Upper lobe of left lung (tissue), 6 donors: ENCODE data around the gene CHD5. TPM values are rescaled to one million over a fixed set of nuclear protein-coding genes. Genes with fewer than 3 reads are reported as not detected.

Experiments
- ATAC-seq, 2 donors: fragments of 200-7000 bp; cut with Tn5 transposase; one replicate each; pipeline ENCODE4 v1.9.1; 2022; ENCODE audit warnings: mild to moderate bottlenecking in 2 of 2, moderate library complexity in 2 of 2; ENCODE audit not compliant: low FRiP score in 2 of 2
- DNase-seq, 2 donors: peaks; one replicate each; pipeline ENCODE4 v3.0.0-alpha.2; 2019 to 2020
- H3K27ac ChIP-seq, 4 donors: fragments of 200-600 bp; sonication (generic); one replicate each; pipeline ENCODE4 v1.5.1; 2016 to 2019
- H3K27me3 ChIP-seq, 4 donors: fragments of 200-600 bp; sonication (generic); one replicate each; pipeline ENCODE4 v1.5.1; 2017 to 2019
- H3K36me3 ChIP-seq, 4 donors: fragments of 200-600 bp; sonication (generic); one replicate each; pipeline ENCODE4 v1.5.1; 2016 to 2019
- H3K4me1 ChIP-seq, 4 donors: fragments of 200-600 bp; sonication (generic); one replicate each; pipeline ENCODE4 v1.5.1; 2018 to 2019
- H3K4me3 ChIP-seq, 4 donors: fragments of 200-600 bp; sonication (generic); one replicate each; pipeline ENCODE4 v1.5.1; 2017 to 2019; ENCODE audit warnings: mild to moderate bottlenecking in 2 of 4, moderate library complexity in 1 of 4
- H3K9me3 ChIP-seq, 4 donors: fragments of 200-600 bp; sonication (generic); one replicate each; pipeline ENCODE4 v1.5.1; 2018 to 2019
- CTCF ChIP-seq, 6 experiments: fragments of 450-650 bp in 4 of 6; fragments of 200-600 bp in 2 of 6; sonication (generic) in 2 of 6; IDR thresholded peaks; one replicate each; pipeline ENCODE4 v1.5.1; 2016 to 2019; ENCODE audit warnings: antibody characterized with exemption in 6 of 6
- EP300 ChIP-seq, 4 donors: sonication (generic); formaldehyde crosslinking; IDR thresholded peaks; one replicate each; pipeline ENCODE4 v1.5.1; 2017; ENCODE audit warnings: antibody characterized with exemption in 4 of 4, control low read depth in 2 of 4
- POLR2A ChIP-seq, 4 donors: fragments of 450-650 bp; IDR thresholded peaks; one replicate each; pipeline ENCODE4 v1.5.1; 2016 to 2017; ENCODE audit warnings: antibody characterized with exemption in 4 of 4, mild to moderate bottlenecking in 2 of 4
- POLR2AphosphoS5 ChIP-seq, 2 donors: sonication (generic); formaldehyde crosslinking; IDR thresholded peaks; one replicate each; pipeline ENCODE4 v1.5.1; 2017; ENCODE audit warnings: antibody characterized with exemption in 2 of 2
- WGBS, 2 donors: methylation state at CpG; one replicate each; pipeline ENCODE4 v1.1.5; 2017 to 2018; 5-methylcytosine and 5-hydroxymethylcytosine counted together
- total RNA-seq, 6 donors: library from RNA; depleted of rRNA in 4 of 6; stranded (reverse); fragments of >200 nt in 4 of 6; gene quantifications; one replicate each; pipeline versions ENCODE4 v1.1.0 to v1.2.1, GENCODE V29; 2016 to 2021
- donor health status: DM: no; HTN: no; CAD: no; lungs with moderate emphysema.
- donor health status: DM: no; HTN: yes; CAD: no; lungs with severe emphysema.

The CHD5 gene
- total RNA-seq, 6 donors from 2014 or later: 0.14 to 1.3 (median 0.25) TPM

DNA sequence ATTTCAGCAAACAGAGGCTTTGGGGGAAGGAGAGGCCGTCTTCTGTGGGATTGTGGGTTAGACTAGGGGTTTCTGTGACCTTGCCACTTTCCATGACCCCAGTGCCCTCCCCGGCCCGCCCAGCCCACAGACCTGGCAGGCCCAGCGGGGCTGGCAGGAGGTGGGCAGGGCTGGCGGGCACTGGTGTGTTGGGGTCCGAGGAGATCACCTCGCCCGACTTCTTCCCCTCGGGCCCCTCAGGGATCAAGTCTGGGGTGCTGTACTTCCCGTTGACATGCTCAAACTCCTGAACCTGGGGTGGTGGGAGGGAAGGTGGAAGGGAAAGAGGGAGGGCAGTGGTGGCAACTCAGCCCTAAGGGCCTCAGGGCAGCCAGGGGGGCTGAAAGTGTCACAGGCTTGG lies 56.3 kb downstream of the CHD5 start:
- DNase-seq: peak in 1 of 2 donors; percentile 49
- no peaks in the 10 kb centered on the region for H3K9me3 ChIP-seq
- WGBS, 2 donors: 65 to 77% methylated on average over 6 to 10 of the region's 10 CpGs

GRCh38 chr1:6123083-6123482 lies 57.0 kb downstream of the CHD5 start:
- no peaks in the 10 kb centered on the region for H3K27me3 ChIP-seq
- no peak for TF ChIP-seq POLR2AphosphoS5 (IDR thresholded peaks at IDR 0.05)
- TF ChIP-seq EP300 (IDR thresholded peaks at IDR 0.05): no peak
- no peak for TF ChIP-seq CTCF (IDR thresholded peaks at IDR 0.05)
- no peaks in the 10 kb centered on the region for H3K9me3 ChIP-seq
- no peaks in the 10 kb centered on the region for H3K36me3 ChIP-seq
- H3K4me1 ChIP-seq: peaks cover 3 to 10% (median 6%) of the 10 kb centered on the region in 4 donors
- no peak for DNase-seq
- ATAC-seq: no peak
- WGBS, 2 donors: 48 to 60% methylated on average over 7 of the region's 7 CpGs
- H3K4me3 ChIP-seq: no peak overlapping the region
- H3K27ac ChIP-seq: no peak overlapping the region

More for the DNA sequence above, 56.3 kb downstream of the CHD5 start:
- no peaks in the 10 kb centered on the region for H3K27me3 ChIP-seq
- H3K36me3 ChIP-seq: no peaks in the 10 kb centered on the region
- peaks cover 3 to 10% (median 6%) of the 10 kb centered on the region in 4 donors for H3K4me1 ChIP-seq
- no peak for TF ChIP-seq CTCF (IDR thresholded peaks at IDR 0.05)
- no peak for TF ChIP-seq EP300 (IDR thresholded peaks at IDR 0.05)
- H3K4me3 ChIP-seq: no peak overlapping the region
- no peak for ATAC-seq
- H3K27ac ChIP-seq: no peak overlapping the region

DNA sequence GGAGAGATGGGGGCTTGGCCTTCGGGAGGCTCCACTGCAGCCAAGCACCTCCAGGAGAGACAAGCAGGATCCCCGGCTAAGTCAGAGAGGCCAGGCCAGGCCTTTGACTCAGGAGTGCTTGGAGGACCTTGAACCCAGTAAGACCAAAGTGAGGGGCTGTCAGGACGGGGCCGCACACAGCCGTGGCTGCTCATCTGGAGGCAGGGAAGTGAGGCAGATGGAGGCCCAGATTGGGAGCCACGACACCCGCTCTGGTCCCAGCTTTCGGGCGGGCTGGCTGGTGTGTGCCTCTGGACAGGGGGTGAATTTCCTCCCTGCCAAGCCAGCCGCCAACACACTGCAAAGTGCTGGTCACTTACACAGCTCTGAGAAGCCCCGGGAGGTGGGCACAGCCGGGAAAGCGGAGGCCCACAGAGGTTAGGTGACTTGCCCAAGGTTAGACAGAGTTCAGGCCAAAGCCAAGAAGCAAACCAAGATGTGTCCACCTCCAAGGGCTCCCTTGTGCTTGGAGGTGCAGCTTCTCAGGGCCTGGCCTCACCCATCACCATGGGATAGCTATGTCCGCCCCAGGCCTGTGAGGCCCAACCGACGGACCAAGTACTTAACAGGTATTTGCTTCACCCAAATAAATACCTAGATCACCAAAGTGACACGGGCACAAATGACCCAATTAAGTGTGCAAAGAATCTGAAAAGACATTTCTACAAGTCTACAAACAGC lies 58.3 kb downstream of the CHD5 start:
- H3K4me3 ChIP-seq: no peak overlapping the region
- WGBS, 2 donors: 89 to 95% methylated on average over 17 of the region's 17 CpGs
- TF ChIP-seq POLR2A (IDR thresholded peaks at IDR 0.05) (no peak), POLR2AphosphoS5 (IDR thresholded peaks at IDR 0.05) (no peak), CTCF (IDR thresholded peaks at IDR 0.05) (no peak), EP300 (IDR thresholded peaks at IDR 0.05) (no peak)
- no peak overlapping the region for H3K27ac ChIP-seq
- no peaks in the 10 kb centered on the region for H3K27me3 ChIP-seq
- peak in 1 of 2 donors; percentile 67 for DNase-seq
- H3K4me1 ChIP-seq: no peaks in the 10 kb centered on the region
- H3K36me3 ChIP-seq: no peaks in the 10 kb centered on the region
- peaks cover 0 to 10% (median 5%) of the 10 kb centered on the region in 4 donors for H3K9me3 ChIP-seq
- ATAC-seq: no peak

- no peak for TF ChIP-seq CTCF (IDR thresholded peaks at IDR 0.05)
- TF ChIP-seq EP300 (IDR thresholded peaks at IDR 0.05): no peak
- no peak for TF ChIP-seq POLR2A (IDR thresholded peaks at IDR 0.05)
- no peak for TF ChIP-seq POLR2AphosphoS5 (IDR thresholded peaks at IDR 0.05)
- Histone ChIP-seq H3K9me3 (peaks cover 0 to 10% (median 5%) of the 10 kb centered on the region in 4 donors), H3K36me3 (no peaks in the 10 kb centered on the region), H3K4me3 (no peak overlapping the region), H3K27me3 (no peaks in the 10 kb centered on the region), H3K27ac (no peak overlapping the region), H3K4me1 (no peaks in the 10 kb centered on the region)
- 91 to 93% methylated on average over 9 to 18 of the region's 18 CpGs for WGBS, 2 donors
- DNase-seq (peak in 1 of 2 donors; percentile 68), ATAC-seq (no peak)
These were observed 59.1 kb downstream of the CHD5 start for GRCh38 chr1:6121021-6121421.

GRCh38 chr1:6118415-6118814 lies 61.7 kb downstream of the CHD5 start:
- no peak overlapping the region for H3K4me3 ChIP-seq
- 68 to 77% methylated on average over 3 of the region's 3 CpGs for WGBS, 2 donors
- H3K27ac ChIP-seq: no peak overlapping the region
- H3K4me1 ChIP-seq: no peaks in the 10 kb centered on the region
- no peak for DNase-seq
- TF ChIP-seq POLR2A (IDR thresholded peaks at IDR 0.05) (no peak), POLR2AphosphoS5 (IDR thresholded peaks at IDR 0.05) (no peak), CTCF (IDR thresholded peaks at IDR 0.05) (no peak), EP300 (IDR thresholded peaks at IDR 0.05) (no peak)
- no peaks in the 10 kb centered on the region for H3K27me3 ChIP-seq
- no peaks in the 10 kb centered on the region for H3K36me3 ChIP-seq
- H3K9me3 ChIP-seq: peaks cover 0 to 14% (median 5%) of the 10 kb centered on the region in 4 donors
- no peak for ATAC-seq
